PC-9 (cell line): ENCODE results near the gene TEKTIP1. TPM values are rescaled to one million over a fixed set of nuclear protein-coding genes. Genes with fewer than 3 reads are reported as not detected.

Source experiments
- BruUV-seq: library from RNA; stranded (reverse); fragments of 400-500 nt; replicated peaks from 2 replicates; lab custom pipeline; 2021; lab: Mats Ljungman, UMichigan
- CTCF ChIA-PET: fragments of 300-600 bp; sonication (Branson Sonifier 250); formaldehyde crosslinking; loops from one replicate; lab custom pipeline; 2022; ENCODE audit warnings: antibody characterized with exemption; lab: Charles Lee
- POLR2A ChIA-PET: fragments of 300-600 bp; sonication (Branson Sonifier 250); formaldehyde crosslinking; loops from one replicate; lab custom pipeline; 2022; ENCODE audit warnings: antibody characterized with exemption; ENCODE audit not compliant: unreplicated experiment; lab: Charles Lee
- DNase-seq, 2 experiments: peaks; one replicate each; pipeline versions ENCODE4 v3.0.0 to v3.0.0-alpha.2; 2015 to 2022; ENCODE audit warnings: mixed read lengths in 1 of 2
- H2AFZ ChIP-seq: fragments of 200-600 bp; sonication (generic); 2 replicates; pipeline ENCODE4 v1.8.1; 2017; ENCODE audit warnings: antibody characterized with exemption
- H3F3A ChIP-seq: fragments of 200-600 bp; sonication (generic); 2 replicates; pipeline ENCODE4 v1.8.1; 2017; ENCODE audit warnings: antibody characterized with exemption, mild to moderate bottlenecking, low read depth; ENCODE audit not compliant: insufficient read depth
- H3K27ac ChIP-seq: fragments of 200-600 bp; sonication (generic); 2 replicates; pipeline ENCODE4 v1.6.1; 2016; ENCODE audit warnings: mixed run types
- H3K27me3 ChIP-seq: fragments of 200-600 bp; sonication (generic); 2 replicates; pipeline ENCODE4 v1.6.1; 2016; ENCODE audit warnings: low read depth, mixed run types; ENCODE audit not compliant: insufficient read depth
- H3K36me3 ChIP-seq: fragments of 200-600 bp; sonication (generic); 2 replicates; pipeline ENCODE4 v1.6.1; 2016; ENCODE audit warnings: low read depth, mixed run types
- H3K4me1 ChIP-seq: fragments of 200-600 bp; sonication (generic); replicated peaks from 2 replicates; pipeline ENCODE4 v1.6.1; 2016; ENCODE audit warnings: mixed run types; ENCODE audit not compliant: insufficient read depth
- H3K4me2 ChIP-seq: fragments of 200-600 bp; sonication (generic); 2 replicates; pipeline ENCODE4 v1.6.1; 2017; ENCODE audit warnings: mixed run types
- H3K4me3 ChIP-seq: fragments of 200-600 bp; sonication (generic); 2 replicates; pipeline ENCODE4 v1.6.1; 2016; ENCODE audit warnings: mixed run types
- H3K79me2 ChIP-seq: fragments of 200-600 bp; sonication (generic); 2 replicates; pipeline ENCODE4 v1.6.1; 2017; ENCODE audit warnings: low read depth, mixed run types
- H3K9me2 ChIP-seq: fragments of 200-600 bp; sonication (generic); 2 replicates; pipeline ENCODE4 v1.8.1; 2017; ENCODE audit warnings: mild to moderate bottlenecking; ENCODE audit not compliant: insufficient read depth
- H3K9me3 ChIP-seq: fragments of 200-600 bp; sonication (generic); 2 replicates; pipeline ENCODE4 v1.8.1; 2016; ENCODE audit warnings: low read depth; ENCODE audit not compliant: insufficient read depth
- H4K20me1 ChIP-seq: fragments of 200-600 bp; sonication (generic); 2 replicates; pipeline ENCODE4 v1.8.1; 2017; ENCODE audit not compliant: insufficient read depth
- EZH2 ChIP-seq: fragments of 200-600 bp; sonication (generic); IDR thresholded peaks from 2 replicates; pipeline ENCODE4 v1.8.0; 2017; ENCODE audit warnings: antibody characterized with exemption, low read depth
- intact Hi-C: fragments of 100-400 bp; cut with micrococcal nuclease; formaldehyde crosslinking; loops from one replicate; pipeline ENCODE4 v1.10.0; 2022; ENCODE audit not compliant: unreplicated experiment
- total RNA-seq: library from RNA; stranded (reverse); gene quantifications from 2 replicates; pipeline ENCODE4 v1.2.3, GENCODE V29; 2021
- TF ChIP-seq, protein P1 (sequence below): fragments of 200-600 bp; sonication (generic); conservative IDR thresholded peaks from 2 replicates; pipeline ENCODE4 v1.6.1; 2017; ENCODE audit warnings: mixed run types, antibody characterized with exemption, mild to moderate bottlenecking, moderate library complexity

Gene TEKTIP1
- total RNA-seq, 1 experiment from 2014 or later = 4.9 TPM

DNA sequence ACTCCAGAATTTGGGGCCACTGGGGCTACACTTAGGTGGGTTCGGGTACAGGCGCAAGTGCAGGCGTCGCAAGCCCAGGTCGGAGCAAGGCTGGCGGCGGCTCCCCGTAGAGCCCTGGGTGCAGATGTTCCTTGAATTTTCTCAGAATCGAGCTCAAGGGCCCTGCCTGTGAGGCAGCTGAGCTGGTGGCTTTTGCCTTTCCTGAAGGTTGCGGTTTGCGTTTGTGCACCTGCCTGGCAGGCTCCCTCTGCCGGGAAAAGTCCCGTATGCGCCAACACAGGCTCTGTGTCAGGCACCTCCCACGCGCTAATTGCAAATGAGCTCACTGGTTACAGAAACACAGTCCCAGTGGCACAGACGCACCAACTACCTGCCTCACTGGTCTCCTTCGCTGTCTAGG lies 44.4 kb upstream of the TEKTIP1 start:
- peaks cover 15% of the 10 kb centered on the region for H3K79me2 ChIP-seq
- no peak for TF ChIP-seq EZH2
- TF ChIP-seq, protein P1, sequence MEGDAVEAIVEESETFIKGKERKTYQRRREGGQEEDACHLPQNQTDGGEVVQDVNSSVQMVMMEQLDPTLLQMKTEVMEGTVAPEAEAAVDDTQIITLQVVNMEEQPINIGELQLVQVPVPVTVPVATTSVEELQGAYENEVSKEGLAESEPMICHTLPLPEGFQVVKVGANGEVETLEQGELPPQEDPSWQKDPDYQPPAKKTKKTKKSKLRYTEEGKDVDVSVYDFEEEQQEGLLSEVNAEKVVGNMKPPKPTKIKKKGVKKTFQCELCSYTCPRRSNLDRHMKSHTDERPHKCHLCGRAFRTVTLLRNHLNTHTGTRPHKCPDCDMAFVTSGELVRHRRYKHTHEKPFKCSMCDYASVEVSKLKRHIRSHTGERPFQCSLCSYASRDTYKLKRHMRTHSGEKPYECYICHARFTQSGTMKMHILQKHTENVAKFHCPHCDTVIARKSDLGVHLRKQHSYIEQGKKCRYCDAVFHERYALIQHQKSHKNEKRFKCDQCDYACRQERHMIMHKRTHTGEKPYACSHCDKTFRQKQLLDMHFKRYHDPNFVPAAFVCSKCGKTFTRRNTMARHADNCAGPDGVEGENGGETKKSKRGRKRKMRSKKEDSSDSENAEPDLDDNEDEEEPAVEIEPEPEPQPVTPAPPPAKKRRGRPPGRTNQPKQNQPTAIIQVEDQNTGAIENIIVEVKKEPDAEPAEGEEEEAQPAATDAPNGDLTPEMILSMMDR = no peak
- POLR2A ChIA-PET = interaction anchor here (0.7 kb wide), 1 partner anchor 133 kb away, joined by 9 read pairs; no protein-coding TSS in a partner anchor
- no peak for DNase-seq
- no peaks in the 10 kb centered on the region for H3K9me3 ChIP-seq
- H4K20me1 ChIP-seq = no peaks in the 10 kb centered on the region
- BruUV-seq = no TSS peak
- CTCF ChIA-PET = no interaction called here
- no peak overlapping the region for H3K4me3 ChIP-seq
- H3K4me2 ChIP-seq = no peak overlapping the region
- no peaks in the 10 kb centered on the region; the same call in 1 of the 2 replicates for H3F3A ChIP-seq
- no peak overlapping the region for H2AFZ ChIP-seq
- no peaks in the 10 kb centered on the region for H3K9me2 ChIP-seq
- H3K4me1 ChIP-seq = no peaks in the 10 kb centered on the region
- intact Hi-C loops = no loop called here
- H3K36me3 ChIP-seq = no peaks in the 10 kb centered on the region
- H3K27me3 ChIP-seq = no peaks in the 10 kb centered on the region
- no peak overlapping the region for H3K27ac ChIP-seq

DNA sequence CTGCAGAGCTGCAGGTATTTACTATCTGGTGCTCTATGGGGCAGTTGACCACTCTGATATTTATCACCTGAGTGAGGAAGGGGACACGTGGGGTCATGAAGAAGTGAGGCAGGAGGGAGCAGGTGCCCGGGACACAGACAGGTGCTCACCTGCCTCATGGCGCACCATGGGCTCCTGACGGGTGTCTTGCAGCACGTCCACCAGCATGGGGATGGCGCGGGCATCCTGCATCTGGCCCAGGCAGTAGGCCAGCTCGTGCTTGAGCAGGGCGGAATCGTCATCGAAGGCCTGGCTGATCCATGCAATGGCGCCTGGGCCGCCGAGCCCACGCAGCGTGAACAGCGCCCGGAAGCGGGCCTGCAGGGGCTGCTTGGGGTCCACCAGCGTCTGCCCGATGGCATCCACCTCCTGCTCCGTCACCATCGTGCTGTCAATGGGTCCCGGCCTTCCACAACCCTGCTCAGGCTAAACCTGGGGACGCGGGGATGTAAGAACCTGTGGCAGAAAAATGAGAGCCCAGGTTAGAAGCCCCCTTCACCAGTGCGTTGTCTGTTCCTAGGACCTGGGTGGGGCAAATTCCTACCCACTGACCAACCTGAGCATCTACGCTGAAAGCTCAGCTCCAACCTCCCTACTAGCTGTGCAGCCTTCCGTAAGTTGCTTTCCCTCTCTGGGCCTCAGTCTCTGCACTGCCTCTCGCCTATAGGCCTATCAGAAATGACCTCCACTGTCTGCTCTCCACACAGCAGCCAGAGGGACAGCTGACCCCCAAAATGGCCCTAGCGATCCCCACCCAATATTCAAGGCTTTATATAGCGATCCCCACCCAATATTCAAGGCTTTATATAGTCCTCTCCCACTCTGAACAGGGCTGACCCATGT lies 42.3 kb upstream of the TEKTIP1 start:
- intact Hi-C loops = no loop called here
- no peak for TF ChIP-seq EZH2
- TF ChIP-seq, protein P1 = no peak
- ChIA-PET CTCF (no interaction called here), POLR2A (no interaction called here)
- BruUV-seq = no TSS peak
- Histone ChIP-seq H3K27me3 (no peaks in the 10 kb centered on the region), H2AFZ (no peak overlapping the region), H3K36me3 (no peaks in the 10 kb centered on the region), H3F3A (no peaks in the 10 kb centered on the region; the same call in 1 of the 2 replicates), H3K27ac (no peak overlapping the region), H4K20me1 (no peaks in the 10 kb centered on the region), H3K79me2 (peaks cover 22% of the 10 kb centered on the region), H3K9me2 (no peaks in the 10 kb centered on the region), H3K4me1 (no peaks in the 10 kb centered on the region), H3K9me3 (no peaks in the 10 kb centered on the region), H3K4me2 (no peak overlapping the region), H3K4me3 (no peak overlapping the region)
- DNase-seq = no peak

DNA sequence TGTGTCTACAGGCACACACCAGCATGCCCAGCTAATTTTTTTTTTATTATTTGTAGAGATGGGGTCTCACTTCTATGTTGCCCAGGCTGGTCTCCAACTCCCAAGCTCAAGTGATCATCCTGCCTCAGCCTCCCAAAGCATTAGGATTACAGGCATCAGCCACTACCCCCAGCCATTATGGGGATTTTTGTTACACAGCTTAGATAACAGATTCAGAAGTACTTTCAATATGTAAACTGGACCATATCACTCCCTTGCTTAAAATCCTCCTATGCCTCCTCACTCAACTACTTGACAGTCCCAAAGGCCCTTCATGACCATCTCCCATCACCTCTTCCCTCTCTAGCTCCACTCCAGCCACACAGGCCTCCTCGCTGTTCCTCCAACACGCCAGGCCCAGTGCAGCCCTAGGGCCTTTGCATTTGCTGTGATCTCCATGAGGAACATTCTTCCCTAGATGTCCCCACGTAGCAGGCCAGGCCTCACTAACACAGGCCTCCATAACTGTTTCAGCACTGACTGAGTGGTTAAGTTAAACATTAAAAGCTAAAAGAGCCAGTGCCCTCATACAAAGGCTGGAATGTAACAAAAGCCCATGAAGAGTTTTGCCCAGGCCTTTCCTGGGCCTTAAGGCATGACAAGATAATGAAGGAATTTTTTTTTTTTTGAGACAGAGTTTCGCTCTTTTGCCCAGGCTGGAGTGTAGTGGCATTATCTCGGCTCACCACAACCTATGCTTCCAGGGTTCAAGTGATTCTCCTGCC lies 41.0 kb upstream of the TEKTIP1 start:
- POLR2A ChIA-PET = no interaction called here
- H3K36me3 ChIP-seq = no peaks in the 10 kb centered on the region

More for the DNA sequence above, 41.0 kb upstream of the TEKTIP1 start:
- Histone ChIP-seq H3K4me2 (no peak overlapping the region), H3K4me1 (no peaks in the 10 kb centered on the region), H3K4me3 (no peak overlapping the region), H3K27ac (no peak overlapping the region), H4K20me1 (no peaks in the 10 kb centered on the region), H3K79me2 (peaks cover 22% of the 10 kb centered on the region), H3K9me2 (no peaks in the 10 kb centered on the region), H3K27me3 (no peaks in the 10 kb centered on the region), H2AFZ (no peak overlapping the region), H3K9me3 (no peaks in the 10 kb centered on the region), H3F3A (no peaks in the 10 kb centered on the region; the same call in 1 of the 2 replicates)
- no peak for DNase-seq
- TF ChIP-seq, protein P1 = no peak
- CTCF ChIA-PET = no interaction called here
- BruUV-seq = no TSS peak
- intact Hi-C loops = no loop called here
